ENCODE measurements around the gene GTPBP3. TPM values are rescaled to one million over a fixed set of nuclear protein-coding genes. Genes with fewer than 3 reads are reported as not detected.
A peak's percentile ranks its signal among the peaks of the same experiment; 100 is the strongest.

GTPBP3 gene
- total and polyA plus RNA-seq, 2 of the 13 experiments (the other 11 are each of a cell fraction or from before 2014, with no cell fraction given): 17.5 to 30.0 TPM

DNA sequence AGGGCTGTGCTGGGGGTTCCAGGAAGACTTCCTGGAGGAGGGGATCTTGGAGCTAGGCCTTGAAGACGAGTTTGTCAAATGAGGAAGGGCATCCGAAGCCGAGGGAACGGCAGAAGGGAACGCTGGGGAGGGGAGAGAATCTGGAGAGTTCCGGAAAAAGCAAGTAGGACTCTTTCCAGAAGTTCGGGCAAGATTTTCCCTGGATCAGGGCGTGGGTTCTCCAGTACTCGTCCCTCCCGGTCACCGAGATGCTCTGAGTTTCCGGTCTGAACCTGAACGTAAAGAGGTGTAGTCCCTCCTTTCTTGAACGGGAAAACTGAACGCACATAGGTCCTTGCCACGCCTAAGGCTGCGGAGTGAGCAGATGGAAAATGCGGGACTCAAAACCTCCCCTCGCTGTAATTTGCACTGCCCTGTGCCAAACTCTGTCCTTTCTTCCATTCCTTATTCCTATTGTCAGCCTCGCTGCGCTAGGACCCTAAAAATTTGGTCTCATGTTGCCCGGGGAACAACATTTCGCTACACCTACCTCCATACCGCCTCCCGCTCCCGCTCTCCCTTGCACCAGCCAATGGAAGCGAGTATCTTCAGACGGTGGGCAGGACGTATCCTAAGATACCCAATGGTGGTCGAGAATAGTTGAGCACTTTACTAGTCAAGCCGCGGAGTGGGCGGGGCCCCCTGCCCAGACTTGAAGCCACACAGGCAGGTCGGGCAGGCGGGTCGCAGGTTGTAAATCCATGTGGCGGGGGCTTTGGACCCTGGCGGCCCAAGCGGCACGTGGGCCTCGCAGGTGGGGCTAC is at the start of gene GTPBP3 (continued):
- TF ChIP-seq PCBP1 (IDR thresholded peaks at IDR 0.05; ENCODE audit: borderline replicate concordance, low read depth, low read length) (no peak), SP5 (CRISPR knock-in tag; IDR thresholded peaks at IDR 0.05; ENCODE audit: borderline replicate concordance, low read depth) (peak; percentile 84), TRIM22 (IDR thresholded peaks at IDR 0.05) (no peak), HOMEZ (CRISPR knock-in tag; IDR thresholded peaks at IDR 0.05; ENCODE audit: low read depth) (0 out of 2 replicates have a peak, but pooled peaks have one; percentile 11), POLR2AphosphoS5 (IDR thresholded peaks at IDR 0.05; ENCODE audit: low read depth, low read length) (peak; percentile 70), SP1 (IDR thresholded peaks at IDR 0.05) (no peak), SP1 (CRISPR knock-in tag; IDR thresholded peaks at IDR 0.05) (peak; percentile 98), ARID3A (IDR thresholded peaks at IDR 0.05; ENCODE audit: low read depth, low read length) (no peak), ZNF816 (CRISPR knock-in tag; IDR thresholded peaks at IDR 0.05; ENCODE audit: borderline replicate concordance) (peak; percentile 78; the same call in 1 of the 2 replicates), STAT6 (CRISPR knock-in tag; IDR thresholded peaks at IDR 0.05; ENCODE audit: borderline replicate concordance) (no peak; the same call in 1 of the 2 replicates), ZNF766 (CRISPR knock-in tag; IDR thresholded peaks at IDR 0.05; ENCODE audit: borderline replicate concordance) (no peak), ZFP37 (CRISPR knock-in tag; IDR thresholded peaks at IDR 0.05; ENCODE audit: borderline replicate concordance) (0 out of 2 replicates have a peak, but pooled peaks have one; percentile 35), ZNF232 (CRISPR knock-in tag; IDR thresholded peaks at IDR 0.05; ENCODE audit: borderline replicate concordance) (peak; percentile 31; the same call in 1 of the 2 replicates), ZNF670 (CRISPR knock-in tag; IDR thresholded peaks at IDR 0.05; ENCODE audit: borderline replicate concordance) (peak; percentile 71; the same call in 1 of the 2 replicates), ZSCAN12 (CRISPR knock-in tag; IDR thresholded peaks at IDR 0.05) (no peak), PRMT3 (CRISPR knock-in tag; IDR thresholded peaks at IDR 0.05; ENCODE audit: borderline replicate concordance, low read depth) (peak; percentile 85; the same call in 1 of the 2 replicates), BORCS8-MEF2B (CRISPR knock-in tag; IDR thresholded peaks at IDR 0.05) (peak; percentile 77; the same call in 1 of the 2 replicates)
- TF ChIP-seq, protein P1, sequence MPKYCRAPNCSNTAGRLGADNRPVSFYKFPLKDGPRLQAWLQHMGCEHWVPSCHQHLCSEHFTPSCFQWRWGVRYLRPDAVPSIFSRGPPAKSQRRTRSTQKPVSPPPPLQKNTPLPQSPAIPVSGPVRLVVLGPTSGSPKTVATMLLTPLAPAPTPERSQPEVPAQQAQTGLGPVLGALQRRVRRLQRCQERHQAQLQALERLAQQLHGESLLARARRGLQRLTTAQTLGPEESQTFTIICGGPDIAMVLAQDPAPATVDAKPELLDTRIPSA (CRISPR knock-in tag; IDR thresholded peaks at IDR 0.05; ENCODE audit: borderline replicate concordance): 0 out of 2 replicates have a peak, but pooled peaks have one; percentile 42
- TF ChIP-seq, protein P2, sequence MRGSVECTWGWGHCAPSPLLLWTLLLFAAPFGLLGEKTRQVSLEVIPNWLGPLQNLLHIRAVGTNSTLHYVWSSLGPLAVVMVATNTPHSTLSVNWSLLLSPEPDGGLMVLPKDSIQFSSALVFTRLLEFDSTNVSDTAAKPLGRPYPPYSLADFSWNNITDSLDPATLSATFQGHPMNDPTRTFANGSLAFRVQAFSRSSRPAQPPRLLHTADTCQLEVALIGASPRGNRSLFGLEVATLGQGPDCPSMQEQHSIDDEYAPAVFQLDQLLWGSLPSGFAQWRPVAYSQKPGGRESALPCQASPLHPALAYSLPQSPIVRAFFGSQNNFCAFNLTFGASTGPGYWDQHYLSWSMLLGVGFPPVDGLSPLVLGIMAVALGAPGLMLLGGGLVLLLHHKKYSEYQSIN (CRISPR knock-in tag; IDR thresholded peaks at IDR 0.05; ENCODE audit: borderline replicate concordance): no peak
